GM06990 (cell line): ENCODE measurements around the gene SMIM10L1.

Experiments used
- DNase-seq: peaks from one replicate; pipeline ENCODE4 v3.0.0-alpha.2; 2011; ENCODE audit not compliant: insufficient read length; ENCODE audit errors: extremely low read depth
- H3K27me3 ChIP-seq: replicated peaks from 2 replicates; pipeline ENCODE4 v1.6.0; 2011; ENCODE audit warnings: low read length; ENCODE audit not compliant: control insufficient read depth, insufficient read depth
- H3K36me3 ChIP-seq: 2 replicates; pipeline ENCODE4 v1.5.1; 2011; ENCODE audit warnings: low read length; ENCODE audit not compliant: control insufficient read depth, insufficient read depth
- H3K4me3 ChIP-seq: replicated peaks from 2 replicates; pipeline ENCODE4 v1.5.1; 2011; ENCODE audit warnings: low read depth, mild to moderate bottlenecking, control low read depth, low read length
- CTCF ChIP-seq: IDR thresholded peaks from 2 replicates; pipeline ENCODE4 v1.5.1; 2011; ENCODE audit warnings: low read length, control low read depth, mild to moderate bottlenecking, inconsistent platforms; ENCODE audit not compliant: insufficient read depth, poor library complexity, severe bottlenecking

Gene SMIM10L1

DNA sequence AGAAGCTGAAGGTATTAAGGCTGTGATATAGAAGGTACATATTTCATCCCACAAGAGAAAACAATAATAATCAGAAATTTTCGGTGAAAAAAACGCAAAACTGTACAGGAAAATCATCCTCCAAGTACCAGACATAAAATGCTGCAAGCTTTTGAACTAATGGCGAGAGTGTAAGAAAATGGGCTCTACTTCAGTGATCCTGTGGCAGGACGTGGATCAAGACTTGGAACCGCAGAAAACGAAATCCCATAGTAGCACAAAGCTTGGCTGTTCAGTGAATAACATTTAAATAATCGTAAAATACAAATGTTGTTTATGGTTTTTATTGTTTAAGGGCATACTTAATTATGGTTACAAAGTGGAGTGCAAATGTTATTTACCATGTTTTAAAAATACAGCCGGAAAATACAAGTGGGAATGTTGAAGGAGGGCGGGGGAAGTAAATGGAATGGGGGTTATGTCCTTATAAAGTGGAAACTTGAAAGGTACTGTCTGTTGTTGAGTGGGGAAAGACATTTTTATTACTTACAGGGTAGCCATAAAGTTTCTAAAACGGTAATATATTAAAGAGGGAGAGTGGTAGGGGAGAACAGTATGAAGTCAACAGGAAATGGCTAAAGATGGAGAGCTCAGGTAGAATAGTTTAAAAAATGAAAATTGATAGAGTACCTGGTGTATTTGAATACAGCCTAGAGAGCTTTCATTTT lies 1.1 kb downstream of the SMIM10L1 start:
- H3K36me3 ChIP-seq: no peaks in the 10 kb centered on the region; the same call in 1 of the 2 replicates
- H3K27me3 ChIP-seq: no peaks in the 10 kb centered on the region
- no peak for DNase-seq
- TF ChIP-seq CTCF: no peak
- H3K4me3 ChIP-seq: peak overlapping the region; percentile 90

- no peak overlapping the region for H3K4me3 ChIP-seq
- DNase-seq: no peak
- TF ChIP-seq CTCF: no peak
- H3K27me3 ChIP-seq: no peaks in the 10 kb centered on the region
- no peaks in the 10 kb centered on the region; the same call in 1 of the 2 replicates for H3K36me3 ChIP-seq
Measured at GRCh38 chr12:11174022-11174421, 3.0 kb downstream of the SMIM10L1 start.

DNA sequence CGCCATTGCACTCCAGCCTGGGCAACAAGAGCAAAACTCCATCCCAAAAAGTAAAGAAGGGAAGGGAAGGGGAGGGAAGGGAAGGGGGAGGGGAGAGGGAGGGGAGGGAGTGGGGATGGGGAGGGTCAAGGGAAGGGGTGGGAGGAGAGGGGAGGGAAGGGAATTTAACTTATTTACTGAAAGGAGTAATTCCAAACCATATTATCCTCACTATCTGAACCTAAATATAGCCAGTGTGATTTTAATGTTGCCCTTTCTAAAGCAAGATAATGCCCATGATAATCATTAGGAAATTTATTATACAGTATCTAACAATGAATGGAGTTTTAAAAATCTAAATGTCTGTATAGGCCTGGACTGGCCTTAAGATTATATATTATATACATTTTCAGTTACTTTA lies 7.3 kb downstream of the SMIM10L1 start:
- H3K4me3 ChIP-seq: no peak overlapping the region
- no peak for TF ChIP-seq CTCF
- DNase-seq: no peak
- no peaks in the 10 kb centered on the region for H3K27me3 ChIP-seq
- H3K36me3 ChIP-seq: no peaks in the 10 kb centered on the region

DNA sequence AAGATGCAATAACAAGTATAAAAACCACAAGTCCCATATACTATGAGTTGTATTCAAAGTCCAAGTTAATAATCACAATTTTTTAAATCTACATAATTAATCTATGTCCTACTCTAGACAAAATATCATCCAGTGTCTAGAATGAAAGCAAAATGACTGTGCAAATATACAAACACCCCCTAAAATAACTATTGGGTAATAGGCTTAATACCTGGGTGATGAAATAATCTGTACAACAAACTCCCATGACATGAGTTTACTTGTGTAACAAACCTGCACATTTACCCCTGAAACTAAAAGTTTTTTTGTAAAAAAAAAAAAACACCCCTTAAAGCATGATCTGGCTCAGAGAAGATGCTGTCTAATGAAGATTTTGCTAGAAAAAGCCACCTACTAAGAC lies 11.5 kb downstream of the SMIM10L1 start:
- DNase-seq: no peak
- Histone ChIP-seq H3K36me3 (no peaks in the 10 kb centered on the region), H3K4me3 (no peak overlapping the region), H3K27me3 (no peaks in the 10 kb centered on the region)
- no peak for TF ChIP-seq CTCF

DNA sequence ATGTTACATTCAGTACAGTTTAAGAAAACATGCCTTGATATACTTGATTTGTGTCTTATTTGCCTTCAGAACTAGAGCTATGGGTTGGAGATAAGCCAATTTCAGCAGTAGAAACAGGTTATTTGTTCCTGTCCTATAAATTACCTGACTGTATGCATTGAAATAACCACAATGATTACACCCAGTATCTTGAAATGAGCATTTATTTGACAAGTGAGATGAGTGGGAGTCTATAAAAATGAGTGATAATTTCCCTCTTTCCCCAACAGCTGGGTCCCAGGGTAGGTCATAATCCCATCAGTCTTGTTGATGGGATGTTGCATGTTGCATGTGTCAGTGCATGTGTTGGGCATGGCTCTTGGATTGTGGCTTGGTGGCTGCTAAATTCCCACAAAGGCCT lies 12.0 kb downstream of the SMIM10L1 start:
- H3K27me3 ChIP-seq: no peaks in the 10 kb centered on the region
- TF ChIP-seq CTCF: no peak
- H3K4me3 ChIP-seq: no peak overlapping the region
- no peaks in the 10 kb centered on the region for H3K36me3 ChIP-seq
- no peak for DNase-seq

DNA sequence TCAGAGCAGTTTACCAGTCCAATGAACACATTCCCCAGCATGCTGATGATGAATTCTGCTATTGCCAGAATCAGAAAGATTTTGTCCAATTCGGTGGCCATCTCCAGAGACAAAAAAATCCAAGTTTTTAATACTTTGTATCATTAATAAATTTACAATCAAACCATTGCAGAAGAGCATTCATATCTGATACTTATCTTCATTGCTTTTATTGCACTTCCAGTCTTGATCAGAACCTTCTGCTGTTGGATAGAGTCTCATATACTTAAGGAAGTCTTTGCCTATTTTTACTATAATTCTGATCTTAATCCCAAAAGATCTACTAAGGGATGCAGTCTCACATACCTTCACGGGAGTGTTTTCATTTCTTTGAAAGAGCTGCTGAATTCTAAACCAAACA lies 15.8 kb downstream of the SMIM10L1 start, which contains the start of gene TAS2R42:
Gene TAS2R42, minus strand, starts transcription at position 101 of the 400 bp plus-strand sequence. Its CDS starts 0 bp downstream, at position 101.
- no peak within 1 kb of the TSS for H3K4me3 ChIP-seq
- no peaks in the 10 kb centered on the region for H3K27me3 ChIP-seq
- H3K36me3 ChIP-seq: no peaks in the 10 kb centered on the region
- no peak for TF ChIP-seq CTCF
- no peak for DNase-seq
